ENCODE measurements around the gene DTX4. TPM values are rescaled to one million over a fixed set of nuclear protein-coding genes. Genes with fewer than 3 reads are reported as not detected.

The DTX4 gene
- total RNA-seq, 2 donors from 2014 or later, result 4.7 to 8.8 TPM

- Histone ChIP-seq H3K27me3 (replicated peaks; ENCODE audit: insufficient read depth) (no peaks in the 10 kb centered on the region), H3K9me3 (no peaks in the 10 kb centered on the region), H3K27ac (no peak overlapping the region), H3K4me1 (ENCODE audit: control insufficient read depth in 1 of 2, low read depth in 2 of 2) (peaks cover 0 to 7% of the 10 kb centered on the region in 2 donors), H3K36me3 (no peaks in the 10 kb centered on the region), H3K4me3 (no peak overlapping the region)
- DNase-seq (ENCODE audit: low spot score) (no peak), ATAC-seq (ENCODE audit: insufficient number of reproducible peaks, low FRiP score, low read depth) (no peak)
- TF ChIP-seq, protein P1, sequence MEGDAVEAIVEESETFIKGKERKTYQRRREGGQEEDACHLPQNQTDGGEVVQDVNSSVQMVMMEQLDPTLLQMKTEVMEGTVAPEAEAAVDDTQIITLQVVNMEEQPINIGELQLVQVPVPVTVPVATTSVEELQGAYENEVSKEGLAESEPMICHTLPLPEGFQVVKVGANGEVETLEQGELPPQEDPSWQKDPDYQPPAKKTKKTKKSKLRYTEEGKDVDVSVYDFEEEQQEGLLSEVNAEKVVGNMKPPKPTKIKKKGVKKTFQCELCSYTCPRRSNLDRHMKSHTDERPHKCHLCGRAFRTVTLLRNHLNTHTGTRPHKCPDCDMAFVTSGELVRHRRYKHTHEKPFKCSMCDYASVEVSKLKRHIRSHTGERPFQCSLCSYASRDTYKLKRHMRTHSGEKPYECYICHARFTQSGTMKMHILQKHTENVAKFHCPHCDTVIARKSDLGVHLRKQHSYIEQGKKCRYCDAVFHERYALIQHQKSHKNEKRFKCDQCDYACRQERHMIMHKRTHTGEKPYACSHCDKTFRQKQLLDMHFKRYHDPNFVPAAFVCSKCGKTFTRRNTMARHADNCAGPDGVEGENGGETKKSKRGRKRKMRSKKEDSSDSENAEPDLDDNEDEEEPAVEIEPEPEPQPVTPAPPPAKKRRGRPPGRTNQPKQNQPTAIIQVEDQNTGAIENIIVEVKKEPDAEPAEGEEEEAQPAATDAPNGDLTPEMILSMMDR (IDR thresholded peaks at IDR 0.05), result no peak
These were observed 6.5 kb downstream of the DTX4 start for GRCh38 chr11:59178402-59178801.

- no peaks in the 10 kb centered on the region for H3K9me3 ChIP-seq
- H3K36me3 ChIP-seq, result no peaks in the 10 kb centered on the region
- H3K27me3 ChIP-seq (replicated peaks; ENCODE audit: insufficient read depth), result no peaks in the 10 kb centered on the region
- no peak overlapping the region for H3K27ac ChIP-seq
- ATAC-seq (ENCODE audit: insufficient number of reproducible peaks, low FRiP score, low read depth), result no peak
- H3K4me1 ChIP-seq (ENCODE audit: control insufficient read depth in 1 of 2, low read depth in 2 of 2), result peaks cover 0 to under 1% of the 10 kb centered on the region in 2 donors
- H3K4me3 ChIP-seq, result no peak overlapping the region
- no peak for DNase-seq (ENCODE audit: low spot score)
- TF ChIP-seq, protein P1 (IDR thresholded peaks at IDR 0.05), result no peak
These were observed 7.2 kb downstream of the DTX4 start for GRCh38 chr11:59179121-59179520.

- TF ChIP-seq, protein P1 (IDR thresholded peaks at IDR 0.05), result no peak
- H3K9me3 ChIP-seq, result no peaks in the 10 kb centered on the region
- DNase-seq (ENCODE audit: low spot score) (no peak), ATAC-seq (ENCODE audit: insufficient number of reproducible peaks, low FRiP score, low read depth) (no peak)
- no peak overlapping the region for H3K4me3 ChIP-seq
- no peaks in the 10 kb centered on the region for H3K36me3 ChIP-seq
- H3K4me1 ChIP-seq (ENCODE audit: control insufficient read depth in 1 of 2, low read depth in 2 of 2), result no peaks in the 10 kb centered on the region
- H3K27ac ChIP-seq, result no peak overlapping the region
- no peaks in the 10 kb centered on the region for H3K27me3 ChIP-seq (replicated peaks; ENCODE audit: insufficient read depth)
These were observed 8.3 kb downstream of the DTX4 start for GRCh38 chr11:59180168-59180776.

- no peaks in the 10 kb centered on the region for H3K9me3 ChIP-seq
- H3K27ac ChIP-seq, result no peak overlapping the region
- H3K27me3 ChIP-seq (replicated peaks; ENCODE audit: insufficient read depth), result no peaks in the 10 kb centered on the region
- no peaks in the 10 kb centered on the region for H3K4me1 ChIP-seq (ENCODE audit: control insufficient read depth in 1 of 2, low read depth in 2 of 2)
- no peak for ATAC-seq (ENCODE audit: insufficient number of reproducible peaks, low FRiP score, low read depth)
- no peak for DNase-seq (ENCODE audit: low spot score)
- H3K36me3 ChIP-seq, result no peaks in the 10 kb centered on the region
- TF ChIP-seq, protein P1 (IDR thresholded peaks at IDR 0.05), result no peak
- H3K4me3 ChIP-seq, result no peak overlapping the region
These were observed 9.0 kb downstream of the DTX4 start for GRCh38 chr11:59180907-59181306.

- H3K27me3 ChIP-seq (replicated peaks; ENCODE audit: insufficient read depth), result no peaks in the 10 kb centered on the region
- no peak for ATAC-seq (ENCODE audit: insufficient number of reproducible peaks, low FRiP score, low read depth)
- DNase-seq (ENCODE audit: low spot score), result no peak
- H3K36me3 ChIP-seq, result no peaks in the 10 kb centered on the region
- no peaks in the 10 kb centered on the region for H3K4me1 ChIP-seq (ENCODE audit: control insufficient read depth in 1 of 2, low read depth in 2 of 2)
- H3K9me3 ChIP-seq, result no peaks in the 10 kb centered on the region
- H3K4me3 ChIP-seq, result no peak overlapping the region
- H3K27ac ChIP-seq, result no peak overlapping the region
- TF ChIP-seq, protein P1 (IDR thresholded peaks at IDR 0.05), result no peak
These were observed 10.0 kb downstream of the DTX4 start for GRCh38 chr11:59181746-59182456.

Data from thoracic aorta (tissue), 2 donors.